RPMI7951 (cell line): ENCODE results near the gene KHDC4. TPM values are rescaled to one million over a fixed set of nuclear protein-coding genes. Genes with fewer than 3 reads are reported as not detected.

ENCODE experiments used
- DNase-seq: peaks from one replicate; pipeline ENCODE4 v3.0.0-alpha.2; 2012; ENCODE audit warnings: low read depth
- total RNA-seq: library from RNA; depleted of rRNA; stranded (reverse); fragments of >200 nt; shearing (Covaris generic); gene quantifications from 2 replicates; pipeline ENCODE4 v1.2.3, GENCODE V29; 2014; rRNA removed

Gene KHDC4
- 27.0 and 28.6 TPM in 2 replicates for total RNA-seq

DNA sequence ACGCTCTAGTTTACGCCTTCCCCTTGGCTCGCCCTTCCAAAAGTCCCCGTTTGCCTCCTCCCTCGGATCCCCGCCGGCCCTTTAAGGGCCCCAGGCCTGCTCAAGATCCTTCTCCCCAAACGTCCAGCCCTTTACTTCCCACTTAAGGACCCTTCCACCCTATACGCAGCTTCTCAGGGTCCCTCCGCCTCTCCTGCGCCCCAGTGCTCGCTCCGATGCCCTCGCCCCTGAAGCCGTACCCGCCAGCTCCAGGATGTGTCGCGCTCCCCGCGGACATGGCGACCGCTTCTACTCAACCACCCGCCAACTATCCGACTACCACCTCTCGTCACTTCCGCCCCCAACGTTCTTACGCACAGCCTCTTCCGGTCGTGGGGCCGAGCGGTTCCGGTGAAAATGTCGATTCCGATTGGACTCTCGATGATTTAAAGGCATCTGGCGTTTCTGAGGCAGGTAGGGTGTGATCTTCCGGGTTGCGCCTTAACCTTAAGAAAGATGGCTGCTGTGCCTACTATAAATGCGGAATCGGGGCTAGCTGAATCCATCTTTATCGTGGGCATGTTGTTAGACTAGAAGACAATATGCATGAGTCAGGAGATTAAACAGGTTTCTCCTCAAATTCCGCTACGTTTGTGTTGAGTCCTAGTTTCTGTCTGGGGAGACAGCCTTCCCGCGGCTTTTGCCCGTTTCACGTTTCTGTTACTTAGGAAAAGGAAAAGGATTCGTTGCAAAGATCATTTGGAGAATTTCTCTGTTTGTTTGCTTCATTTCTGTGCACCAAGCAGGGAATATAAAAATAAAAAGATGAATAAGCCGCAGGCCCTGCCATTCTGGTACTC, at the start of gene KHDC4:
Gene KHDC4 (minus strand): TSS at position 317 of the 839 bp plus-strand sequence. CDS start 40 bp downstream, at position 277.
- peak; percentile 98 for DNase-seq

DNA sequence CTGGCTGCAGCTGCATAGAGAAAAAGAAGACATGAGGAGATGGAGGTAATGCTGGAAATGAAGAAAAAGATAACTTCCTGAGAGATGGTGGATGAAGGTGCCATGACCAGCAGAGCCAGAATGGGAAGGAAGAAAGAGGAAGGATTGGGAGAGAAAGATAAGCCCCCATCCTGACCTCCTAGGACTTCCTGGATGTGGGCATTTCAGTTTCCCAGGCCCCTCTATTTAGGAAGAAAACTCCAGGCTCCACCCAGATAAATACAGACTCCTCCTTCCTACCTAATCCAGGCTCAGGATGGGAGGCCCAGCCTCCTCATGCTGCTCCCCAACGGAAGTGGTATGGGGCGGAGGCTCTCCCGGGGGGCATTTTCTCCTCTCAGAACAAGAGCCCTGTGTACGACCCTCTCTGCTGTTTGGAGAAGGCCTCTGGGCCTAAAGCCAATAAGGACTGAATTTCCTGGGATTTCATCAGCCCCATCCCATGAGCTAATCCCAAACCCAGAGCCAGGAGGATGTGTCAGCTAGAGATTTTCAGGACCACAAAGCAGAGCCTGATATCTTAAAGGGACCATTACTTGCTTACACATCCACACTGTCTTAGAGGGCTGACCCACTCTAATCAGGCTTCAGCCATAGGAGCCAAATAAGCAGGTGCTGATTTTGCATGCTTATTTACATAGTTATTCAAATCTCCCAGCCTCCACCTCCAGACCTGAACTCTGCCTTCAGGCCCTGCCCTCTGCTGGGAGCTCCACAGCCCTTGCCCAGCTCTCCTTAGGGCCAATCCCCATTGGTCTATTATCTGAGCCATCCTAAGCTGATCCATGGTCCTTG, 49.2 kb upstream of the KHDC4 start:
- DNase-seq: peak; percentile 97

DNA sequence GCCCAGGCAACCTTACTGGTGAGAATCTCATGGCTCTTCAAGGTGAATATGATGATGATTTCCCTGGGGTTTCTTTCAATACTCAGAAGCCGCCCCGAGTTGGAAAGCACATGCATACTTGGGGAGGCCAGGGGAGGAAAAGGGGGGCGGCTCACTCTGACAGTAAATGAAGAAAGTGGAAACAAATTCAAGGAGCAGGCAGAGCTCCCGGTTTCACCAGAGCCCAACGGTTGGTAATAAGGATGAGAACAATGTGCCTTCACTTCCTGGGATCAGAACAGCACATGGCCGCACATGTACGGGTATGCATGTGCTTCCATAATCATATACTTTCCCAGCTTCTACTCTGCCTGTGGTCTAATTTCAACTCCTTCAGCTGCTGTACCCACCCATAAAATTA, 47.9 kb upstream of the KHDC4 start:
- DNase-seq: no peak

DNA sequence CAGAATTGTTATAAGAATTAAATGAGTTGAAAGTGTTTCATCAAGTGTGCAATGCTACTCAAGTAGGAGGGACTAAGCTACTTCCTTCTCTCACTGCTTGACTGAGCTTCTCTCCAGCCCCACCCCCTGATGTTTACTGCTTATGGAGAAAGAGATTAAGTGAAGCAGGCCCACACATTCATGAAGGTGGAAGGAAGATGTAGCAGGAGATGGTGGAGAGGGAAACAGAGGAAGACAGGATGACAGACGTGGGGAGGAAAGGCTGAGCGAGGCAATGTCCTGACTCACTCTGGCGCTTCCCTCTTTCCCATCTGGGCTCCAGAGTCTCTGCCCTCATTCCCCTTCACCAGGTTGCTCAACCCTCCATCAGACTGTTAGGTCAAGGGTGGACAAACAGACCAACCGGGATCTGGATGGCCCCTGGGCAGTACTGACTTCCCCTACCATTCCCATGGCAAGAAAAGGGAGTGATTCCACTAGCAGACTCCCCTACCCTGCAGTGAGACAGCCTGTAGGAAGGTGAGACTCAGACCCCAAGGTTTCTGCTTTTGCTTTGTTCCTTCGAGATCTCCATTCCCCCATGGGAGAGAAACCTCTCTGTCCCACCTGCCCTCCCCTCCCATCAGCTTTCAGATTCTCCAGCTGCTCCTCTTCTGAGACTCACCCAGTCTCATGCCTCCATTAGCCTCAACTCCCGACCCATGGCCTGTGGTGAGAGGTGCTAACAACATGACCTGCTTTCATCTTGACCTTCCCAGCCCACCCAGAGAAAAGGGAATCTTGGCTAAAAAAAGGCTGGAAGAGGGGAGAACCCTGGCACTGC, 47.3 kb upstream of the KHDC4 start:
- DNase-seq: peak; percentile 85

DNA sequence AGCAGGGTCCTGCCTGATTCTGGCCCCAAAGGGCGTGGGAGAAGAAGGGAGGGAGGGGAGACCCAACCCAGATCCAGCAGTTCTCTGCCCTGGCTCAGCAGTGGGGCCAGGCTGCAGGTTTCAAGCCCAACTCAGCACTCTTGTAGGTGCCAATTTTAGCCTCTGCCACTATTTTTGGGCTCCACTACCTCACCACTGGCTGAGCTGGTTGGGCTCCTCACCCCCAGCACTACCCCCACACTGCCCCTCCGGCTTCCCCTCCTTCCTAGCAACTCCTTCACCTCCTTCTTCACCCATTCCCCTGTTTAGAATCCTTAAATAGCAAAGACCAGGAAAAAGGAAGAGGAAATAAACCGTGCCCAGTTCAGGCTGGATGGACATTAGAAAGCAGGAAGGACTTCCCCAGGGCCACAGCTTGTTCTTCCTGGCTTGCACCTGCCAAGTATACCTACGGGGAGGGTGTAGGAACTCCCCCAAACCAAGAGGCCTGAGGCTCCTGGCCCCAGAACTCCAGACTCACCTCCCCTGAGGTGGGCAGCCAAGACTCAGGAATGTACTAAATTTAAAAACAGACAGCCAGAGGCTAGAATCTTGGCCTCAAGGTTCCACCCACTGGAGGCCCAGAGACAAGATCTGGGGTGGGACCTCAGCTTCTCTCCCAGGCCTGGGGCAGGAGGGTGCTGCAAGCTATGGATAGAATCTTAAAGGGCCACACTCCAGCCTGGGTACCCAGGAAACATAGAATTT, 45.6 kb upstream of the KHDC4 start:
- peak; percentile 49 for DNase-seq

DNA sequence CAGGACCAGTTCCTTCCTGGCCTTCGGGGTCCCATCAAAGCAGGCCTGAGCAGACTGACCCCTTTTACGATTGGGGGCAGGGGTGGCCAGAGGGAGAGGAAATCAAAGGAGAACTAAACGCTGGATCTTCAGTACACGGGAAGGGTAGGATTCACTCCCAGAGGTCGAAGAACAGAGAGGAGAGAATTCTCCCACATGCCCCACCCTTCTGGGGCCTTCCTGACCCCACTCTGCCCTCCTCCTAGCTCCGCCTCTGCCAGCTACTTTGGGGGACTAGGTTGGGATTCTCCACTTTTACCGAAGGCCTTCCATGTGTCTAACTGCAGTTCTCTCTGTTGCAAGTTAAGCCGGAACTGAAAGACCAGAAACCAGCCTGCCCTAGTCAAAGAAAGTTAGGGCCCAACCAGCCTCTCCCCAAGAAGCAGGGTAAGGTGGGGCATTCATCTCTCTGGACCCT, 44.8 kb upstream of the KHDC4 start:
- peak; percentile 54 for DNase-seq

DNA sequence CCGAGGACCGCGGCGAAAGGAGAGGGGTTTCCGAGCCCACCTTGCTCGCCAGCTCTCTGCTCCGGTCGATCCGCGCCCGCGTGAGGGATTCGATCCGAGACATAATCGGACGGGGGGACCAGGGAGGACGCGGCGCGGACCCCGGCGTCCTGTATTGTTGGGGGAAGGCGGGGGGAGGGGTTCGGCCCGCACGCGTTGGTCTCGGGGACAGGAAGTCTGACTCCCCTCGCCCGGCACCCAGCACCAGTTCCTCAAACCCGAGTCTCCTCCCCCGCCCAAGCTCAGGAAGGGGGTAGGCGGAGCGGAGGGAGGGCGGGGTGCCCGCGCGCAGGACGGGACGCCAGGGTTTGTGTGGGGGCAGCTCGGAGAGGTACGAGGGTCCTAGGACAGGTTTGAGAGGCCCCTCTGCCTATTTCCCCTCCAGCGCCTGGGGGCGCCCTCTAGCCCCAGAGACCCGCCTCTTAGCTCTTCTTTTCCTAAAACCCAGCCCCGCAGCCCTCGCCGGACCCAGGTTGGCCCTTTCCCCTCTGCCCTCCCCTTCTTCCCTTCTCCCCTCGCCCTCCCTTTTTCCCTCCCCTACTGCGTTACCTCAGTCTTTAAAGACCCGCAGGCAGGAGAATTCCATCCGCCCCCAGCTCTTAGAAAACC, 44.2 kb upstream of the KHDC4 start, which contains the start of gene ARHGEF2:
Gene ARHGEF2 (minus strand): TSS at position 223 of the 648 bp plus-strand sequence. CDS start 120 bp downstream, at position 103.
- peak; percentile 67 for DNase-seq

DNA sequence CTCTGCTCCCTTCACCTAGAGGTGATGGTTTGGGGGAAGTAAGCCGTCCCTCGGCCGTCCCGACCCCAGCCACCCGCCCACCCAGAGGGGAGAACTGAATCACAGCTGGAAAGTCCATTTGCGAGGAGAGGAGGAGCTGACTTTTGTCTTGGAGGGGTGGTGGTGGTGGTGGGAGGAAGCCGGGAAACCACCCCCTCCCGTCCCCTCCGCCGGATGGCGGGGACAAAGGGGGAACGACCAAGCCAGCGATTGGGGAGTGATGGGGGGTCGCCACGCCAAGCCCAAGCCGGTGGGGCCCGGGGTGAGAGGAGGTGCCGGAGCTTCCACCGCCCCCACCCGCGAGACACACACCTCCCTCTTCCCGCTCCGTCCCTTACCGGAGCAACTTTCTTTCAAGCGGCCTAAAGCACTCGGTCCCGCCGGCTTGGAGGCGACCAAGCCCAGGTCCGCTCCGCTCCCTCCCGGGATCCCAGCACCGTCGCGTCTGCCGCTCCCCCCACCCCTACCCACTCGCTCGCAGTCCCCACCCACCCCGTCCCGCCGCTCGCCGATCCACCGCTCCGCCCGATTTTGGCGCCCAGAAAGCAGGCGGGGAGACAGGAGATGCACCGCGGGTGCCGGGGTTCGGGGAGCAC, 43.6 kb upstream of the KHDC4 start:
- peak; percentile 31 for DNase-seq

DNA sequence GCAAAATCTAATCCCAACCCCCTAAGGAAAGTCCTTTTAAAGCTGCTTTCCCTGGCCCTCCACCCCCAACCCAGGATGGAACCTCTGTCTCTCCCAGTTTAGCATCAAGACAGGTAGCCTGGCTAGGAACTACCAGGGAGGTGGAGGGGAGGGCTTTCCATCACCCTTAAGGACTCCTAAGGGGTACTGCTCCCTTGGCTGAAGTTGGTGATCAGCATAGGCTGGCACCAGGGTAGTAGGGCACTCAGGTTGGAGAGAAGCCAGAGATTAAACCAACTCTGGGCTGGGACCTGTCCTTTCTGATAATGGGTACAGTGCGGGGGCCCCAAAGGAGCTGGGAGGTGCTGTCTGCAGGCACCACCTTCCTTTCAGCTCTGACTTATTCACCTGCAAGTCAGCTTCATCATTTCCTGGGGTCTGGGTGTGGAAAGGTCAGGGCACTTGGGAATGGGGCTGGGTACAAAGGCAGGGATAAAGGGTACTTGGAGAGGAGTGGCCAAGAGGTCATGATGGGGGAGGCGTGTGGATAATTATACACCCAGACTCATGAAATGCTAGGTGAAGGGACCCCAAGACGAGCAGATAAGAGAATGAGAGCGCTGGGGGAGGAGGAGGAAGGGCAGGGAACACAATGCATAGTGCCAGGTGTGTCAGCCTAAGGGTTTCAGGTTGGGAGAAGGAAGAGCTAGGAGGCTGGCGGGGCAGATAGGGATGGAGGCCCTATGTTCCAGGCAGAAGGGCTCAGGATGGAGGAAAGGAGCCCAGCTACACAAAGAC, 42.9 kb upstream of the KHDC4 start:
- DNase-seq: no peak

DNA sequence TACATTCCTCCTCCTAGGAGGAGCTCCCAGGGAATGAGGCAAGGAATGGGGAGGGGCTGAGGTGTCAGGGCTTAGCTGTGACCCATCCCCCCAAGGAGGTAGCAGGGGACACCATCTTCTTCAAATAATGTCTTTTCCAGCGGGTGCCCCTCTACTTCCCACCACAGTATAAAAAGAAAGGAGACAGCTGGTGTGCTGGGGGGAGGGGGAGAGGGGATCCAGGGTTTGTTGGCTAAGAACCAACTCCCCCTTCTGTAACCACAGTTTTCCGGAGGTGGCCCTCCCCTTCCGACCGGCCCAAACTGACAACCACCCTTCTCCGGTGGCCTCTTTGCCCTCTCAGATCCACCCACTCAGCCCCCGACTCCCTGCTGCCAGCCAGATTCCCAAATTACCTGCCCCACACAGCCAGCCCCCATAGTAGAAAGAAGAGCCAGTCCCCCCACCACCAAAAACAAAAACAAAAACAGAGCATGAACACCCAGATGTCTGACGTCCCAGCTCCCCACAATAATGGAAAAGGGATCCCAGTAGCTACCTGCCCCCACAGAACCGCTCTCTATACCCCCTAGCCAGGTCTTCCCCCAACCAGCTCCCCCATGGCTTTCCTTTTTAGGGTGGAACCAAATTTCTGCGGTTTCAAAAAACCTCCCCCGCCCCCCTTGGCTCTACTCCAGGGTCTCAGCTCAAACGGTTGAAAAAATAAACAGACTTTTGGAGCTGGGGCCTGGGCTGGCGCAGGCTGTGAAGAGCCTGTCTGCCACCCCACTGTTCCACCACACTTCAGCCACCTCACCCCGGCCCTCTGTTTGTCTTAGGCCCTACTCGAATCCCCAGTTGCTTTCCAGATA, 42.1 kb upstream of the KHDC4 start:
- peak; percentile 77 for DNase-seq

DNA sequence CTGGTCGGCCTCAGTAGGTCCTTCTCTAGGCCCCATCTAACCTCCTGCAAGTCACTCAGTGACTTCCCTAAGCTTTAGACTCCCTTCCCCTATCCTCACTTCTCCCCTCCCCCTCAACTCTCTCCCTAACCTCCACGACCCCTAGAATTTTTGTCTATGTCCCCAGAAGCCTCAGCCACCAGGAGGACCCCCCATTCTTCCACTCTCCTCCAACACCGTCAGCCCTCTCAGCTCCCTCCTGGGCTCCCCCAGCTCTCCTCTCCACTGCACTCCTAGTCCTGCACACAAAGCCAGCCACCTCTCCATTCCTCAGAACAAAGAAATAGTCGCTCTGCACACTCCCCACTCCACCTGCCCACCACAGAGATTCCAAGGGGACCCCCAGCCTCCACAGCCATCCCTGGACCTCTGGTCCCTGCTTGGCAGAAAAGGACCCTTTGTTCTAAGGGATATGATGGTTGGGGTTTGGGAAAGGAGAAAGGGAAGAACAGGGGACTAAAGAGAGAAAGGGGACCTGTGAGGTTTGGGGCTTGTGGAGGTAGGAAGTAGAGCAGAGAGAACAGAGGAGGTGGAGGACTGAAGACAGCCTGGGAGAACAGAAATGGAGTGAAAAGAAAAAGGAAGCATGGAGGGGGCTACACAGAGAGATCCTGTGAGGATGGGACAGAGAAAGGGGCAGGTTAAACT, 41.3 kb upstream of the KHDC4 start:
- no peak for DNase-seq

DNA sequence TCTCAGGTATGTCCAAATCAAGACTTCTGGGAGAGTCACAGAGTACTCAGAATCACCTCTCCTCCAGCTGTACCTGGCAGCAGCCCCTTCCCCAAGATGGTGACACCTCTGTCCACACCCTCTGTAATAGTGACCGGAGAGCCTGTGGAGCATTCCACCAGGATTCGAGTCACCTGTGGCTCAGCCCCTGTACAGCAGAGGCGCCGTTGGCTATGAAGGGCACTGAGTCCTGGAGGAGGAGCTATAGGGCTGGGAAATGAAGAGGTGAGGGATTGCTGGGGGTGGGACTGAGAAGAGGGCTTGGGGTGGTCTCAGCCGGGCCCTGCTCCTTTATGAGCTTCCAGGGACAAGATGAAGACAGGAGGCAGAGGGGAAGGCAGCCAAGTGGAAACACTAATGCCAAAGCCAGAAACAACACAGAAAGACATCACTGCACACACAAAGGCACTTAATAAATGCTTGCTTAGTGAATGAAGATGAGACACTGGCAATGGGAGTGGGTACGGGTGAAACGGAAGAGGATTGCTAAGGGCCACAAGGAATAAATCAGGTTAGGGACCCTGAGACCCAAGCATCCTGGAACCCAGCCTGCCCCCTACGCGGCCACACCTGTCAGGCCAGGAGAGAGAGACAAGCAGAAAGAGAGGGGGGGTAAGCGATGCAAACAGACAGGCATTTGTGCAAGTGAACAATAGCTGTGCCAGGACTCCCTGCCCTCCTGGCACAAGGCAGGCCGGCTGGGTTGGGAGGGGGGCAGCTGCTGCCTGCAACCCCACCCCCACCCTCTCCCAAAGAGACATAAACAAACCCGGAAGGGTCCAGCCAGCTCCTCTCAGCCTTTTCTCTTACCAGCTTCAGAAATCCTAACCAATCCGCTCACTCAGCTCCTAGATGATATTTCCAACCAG, 40.2 kb upstream of the KHDC4 start:
- no peak for DNase-seq

DNA sequence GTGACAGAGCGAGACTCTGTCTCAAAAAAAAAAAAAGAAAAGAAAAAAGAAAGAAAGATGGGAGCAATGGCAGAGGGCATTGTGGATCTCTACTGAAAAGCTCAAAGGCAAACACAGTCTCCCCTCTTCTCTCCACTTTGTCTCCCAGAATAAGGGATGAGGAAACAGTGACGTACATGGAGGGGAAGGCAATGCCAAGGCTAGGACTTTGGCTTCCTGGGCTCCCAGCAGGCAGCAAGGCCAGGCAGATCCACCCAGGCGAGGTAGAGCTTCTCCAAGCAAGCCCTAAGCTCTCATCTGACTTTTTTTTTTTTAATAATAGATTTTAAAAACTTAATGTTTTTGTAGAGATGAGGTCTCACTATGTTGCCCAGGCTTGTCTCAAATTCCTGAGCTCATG, 39.5 kb upstream of the KHDC4 start:
- DNase-seq: no peak

DNA sequence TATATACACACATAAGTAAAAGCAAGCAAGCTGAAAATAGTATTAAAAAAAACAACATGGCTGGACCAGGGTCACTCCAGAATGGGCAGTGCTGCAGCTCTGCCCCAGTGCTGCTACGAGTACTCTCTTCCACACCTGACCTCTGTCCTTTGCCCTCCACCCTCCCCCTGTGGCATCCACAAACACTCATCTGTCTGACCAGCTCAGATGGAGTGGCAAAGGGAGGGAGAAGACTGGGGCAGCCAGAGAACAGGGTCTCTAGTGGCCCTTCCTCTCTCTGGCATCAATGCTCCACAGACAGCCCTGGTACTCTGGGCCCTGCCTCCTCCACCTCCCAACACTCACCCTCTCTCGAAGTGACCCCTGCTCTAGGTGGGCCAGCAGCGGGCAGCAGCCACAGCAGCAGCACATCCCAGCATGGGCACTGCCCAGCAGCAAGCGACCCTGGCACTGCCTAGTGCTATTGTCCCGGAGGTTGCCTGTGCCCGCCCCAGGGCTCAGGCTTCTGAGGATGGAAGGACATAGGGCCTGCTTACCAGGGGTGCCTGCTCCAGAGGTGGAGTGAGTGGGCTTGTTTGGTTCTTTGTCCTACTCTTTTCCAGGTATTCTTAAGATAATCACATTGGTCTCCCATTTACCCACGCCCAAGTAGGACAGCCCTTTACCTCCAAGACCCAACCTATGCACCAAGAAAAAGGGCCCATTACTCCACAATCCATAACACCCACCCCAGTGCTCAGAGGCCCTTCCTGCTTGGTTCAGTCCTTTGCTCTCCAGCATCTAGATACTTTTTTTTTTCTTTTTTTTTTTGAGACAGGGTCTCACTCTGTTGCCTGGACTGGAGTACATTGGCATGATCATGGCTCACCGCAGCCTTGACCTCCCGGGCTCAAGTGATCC, 37.9 kb upstream of the KHDC4 start:
- DNase-seq: no peak

DNA sequence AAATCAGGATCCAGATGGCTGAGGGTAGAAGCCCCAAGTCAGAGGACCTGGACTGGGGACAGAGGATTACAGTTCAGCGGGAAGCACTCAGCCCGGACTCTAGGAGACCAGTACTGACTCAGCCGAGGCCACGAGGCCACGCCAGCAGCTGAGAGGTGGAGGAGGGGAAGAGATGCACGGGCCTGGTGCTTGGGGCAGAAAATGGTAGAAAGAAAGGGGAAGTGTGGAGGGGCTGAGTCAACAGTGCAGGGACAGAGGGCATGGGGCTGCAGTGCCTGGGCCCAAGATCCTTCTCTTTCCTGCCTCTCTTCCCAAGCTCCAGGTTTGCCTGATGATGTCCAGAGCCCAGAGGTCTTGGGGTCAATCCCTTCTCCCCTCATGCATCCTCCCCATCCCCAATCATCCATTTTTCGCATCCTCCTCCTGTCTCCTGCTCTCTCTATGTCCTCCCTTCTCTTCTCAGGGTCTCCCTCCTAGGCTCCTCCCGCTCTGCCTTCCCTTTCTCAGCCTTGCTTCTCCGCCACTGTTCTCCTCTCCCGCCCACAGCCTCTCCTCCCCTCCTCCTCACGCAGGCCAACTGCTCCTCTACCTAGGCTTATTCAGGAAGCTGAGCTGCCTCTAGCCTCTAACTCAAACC, 36.4 kb upstream of the KHDC4 start:
- DNase-seq: peak; percentile 87
